Stimulated activated naive CD8-positive, alpha-beta T cell treated with anti-CD3 and anti-CD28 coated beads, Interleukin-15, Interleukin-2, amounts not matched to agents 100 U/mL and 50 U/mL, for 24 hours (primary cell): ENCODE measurements around the gene PSAT1.
A peak's percentile ranks its signal among the peaks of the same experiment; 100 is the strongest.
"Not testable (repeated sequence)": the region's sequence is repeated elsewhere in the genome, so short reads cannot be mapped to it uniquely, and the experiment has no call there.

ENCODE experiments used
- ATAC-seq: fragments of 150-1000 bp; cut with Tn5 transposase; one replicate; pipeline ENCODE4 v1.10.0; 2021
- DNase-seq: peaks from one replicate; pipeline ENCODE4 v3.0.0; 2021

The PSAT1 gene

DNA sequence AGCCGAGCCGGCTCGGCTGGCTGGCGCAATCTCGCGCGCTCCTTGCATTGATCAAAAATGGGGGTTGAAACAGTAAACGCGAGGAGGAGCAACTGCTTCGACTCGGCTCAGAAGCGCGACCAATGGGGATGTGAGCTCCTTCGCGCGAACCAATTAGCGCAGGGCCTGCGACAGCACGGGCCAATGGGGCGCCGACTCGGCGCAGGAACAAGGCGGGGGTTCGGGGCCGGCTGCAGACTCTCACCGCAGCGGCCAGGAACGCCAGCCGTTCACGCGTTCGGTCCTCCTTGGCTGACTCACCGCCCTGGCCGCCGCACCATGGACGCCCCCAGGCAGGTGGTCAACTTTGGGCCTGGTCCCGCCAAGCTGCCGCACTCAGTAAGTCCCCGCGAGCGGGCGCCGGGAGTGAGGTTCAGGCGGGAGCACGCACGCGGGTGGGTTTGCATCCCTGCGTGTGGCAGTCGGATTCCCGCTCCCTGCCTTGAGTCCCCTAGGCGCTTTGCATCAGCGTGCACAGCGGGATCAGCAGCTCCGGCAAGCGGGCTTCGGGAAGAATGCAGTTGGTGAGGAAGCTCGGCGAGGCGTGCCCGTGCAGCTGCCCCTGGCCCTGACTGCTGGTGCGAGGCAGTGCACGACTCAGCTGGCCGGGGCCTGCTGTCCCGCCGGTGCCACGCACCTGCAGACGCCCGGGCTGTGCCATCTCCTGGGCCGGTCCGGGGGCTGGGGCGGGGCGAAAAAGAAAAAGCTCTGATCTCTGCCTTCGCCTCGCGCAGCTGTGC is at the start of gene PSAT1:
Gene PSAT1 (plus strand): TSS at position 233 of the 779 bp plus-strand sequence. CDS start 86 bp downstream, at position 319.
- peak; percentile 97 for ATAC-seq
- DNase-seq: peak; percentile 88

DNA sequence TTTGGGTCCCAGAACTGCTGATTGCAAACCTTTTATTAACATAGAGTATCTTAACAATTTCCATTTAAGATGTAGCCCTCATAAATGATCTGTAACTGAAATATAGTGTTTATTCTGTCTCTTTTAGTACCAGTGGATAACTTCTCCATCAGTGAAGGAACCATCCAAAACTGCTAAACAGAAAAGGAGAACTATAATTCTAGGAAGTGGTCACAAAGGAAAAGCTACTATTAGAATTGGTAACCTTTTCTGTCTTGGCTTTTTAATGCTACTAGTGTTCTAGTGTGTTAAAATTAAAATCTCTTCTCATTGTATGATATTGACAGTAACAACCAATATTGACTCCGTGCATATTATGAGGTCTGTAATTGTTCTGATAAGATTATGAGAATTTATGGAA is 48.3 kb upstream of the PSAT1 start:
- DNase-seq (no peak), ATAC-seq (no peak)

DNA sequence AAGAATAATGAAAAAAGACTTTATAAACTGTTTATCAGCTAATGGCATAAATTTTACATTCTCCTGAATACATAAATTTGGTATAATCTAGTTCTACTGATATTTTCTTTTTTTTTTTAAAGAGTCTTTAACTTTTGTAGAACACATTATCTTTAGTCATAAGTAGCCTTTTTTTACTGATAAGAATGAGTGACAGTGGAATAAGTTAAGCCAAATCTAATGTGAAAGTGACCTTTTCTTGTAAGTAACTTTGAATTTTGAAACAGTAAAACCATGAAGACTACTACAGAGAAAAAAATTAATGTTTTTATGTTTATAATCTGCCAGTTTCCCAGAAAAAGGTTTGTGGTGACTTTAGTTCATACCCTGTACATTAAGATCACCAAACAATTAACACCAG is 47.4 kb upstream of the PSAT1 start:
- ATAC-seq: no peak
- no peak for DNase-seq

DNA sequence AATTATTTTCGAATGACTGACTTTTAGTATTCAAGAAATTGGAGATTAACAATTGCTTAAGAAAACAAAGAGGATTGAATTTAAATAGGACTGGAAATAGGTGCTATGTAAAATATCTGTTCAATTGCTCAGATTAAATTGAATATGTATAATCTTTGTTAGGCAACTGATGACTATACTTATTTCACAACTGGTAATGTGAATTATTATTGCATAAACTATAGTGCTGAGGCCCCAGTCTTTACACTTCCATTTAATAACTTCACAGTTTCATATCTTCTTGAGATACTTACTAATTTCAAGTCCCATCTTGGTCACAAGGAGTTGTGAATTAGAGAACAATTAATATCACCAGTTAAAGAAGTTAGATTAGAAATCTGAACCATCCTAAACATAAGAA is 44.3 kb upstream of the PSAT1 start:
- DNase-seq (no peak), ATAC-seq (no peak)

DNA sequence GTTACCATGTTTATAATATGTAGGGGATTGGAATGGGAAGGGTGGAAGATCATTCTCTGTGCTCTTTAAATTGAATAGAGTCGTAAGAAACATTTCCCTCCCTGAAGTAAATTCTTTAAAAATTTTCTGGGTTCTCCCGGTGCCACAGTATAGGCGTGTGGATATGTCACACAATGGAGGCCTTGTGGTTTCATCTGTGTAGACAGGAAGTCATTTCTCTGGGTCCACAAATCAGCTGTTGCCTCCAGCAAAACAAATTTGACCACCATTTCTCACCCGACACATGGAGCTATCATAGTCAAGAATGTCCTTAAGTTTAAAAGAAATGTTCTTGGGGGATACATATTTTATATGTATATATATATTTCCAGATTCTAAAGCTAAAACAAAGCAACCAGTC is 43.6 kb upstream of the PSAT1 start:
- ATAC-seq: no peak
- DNase-seq: no peak

DNA sequence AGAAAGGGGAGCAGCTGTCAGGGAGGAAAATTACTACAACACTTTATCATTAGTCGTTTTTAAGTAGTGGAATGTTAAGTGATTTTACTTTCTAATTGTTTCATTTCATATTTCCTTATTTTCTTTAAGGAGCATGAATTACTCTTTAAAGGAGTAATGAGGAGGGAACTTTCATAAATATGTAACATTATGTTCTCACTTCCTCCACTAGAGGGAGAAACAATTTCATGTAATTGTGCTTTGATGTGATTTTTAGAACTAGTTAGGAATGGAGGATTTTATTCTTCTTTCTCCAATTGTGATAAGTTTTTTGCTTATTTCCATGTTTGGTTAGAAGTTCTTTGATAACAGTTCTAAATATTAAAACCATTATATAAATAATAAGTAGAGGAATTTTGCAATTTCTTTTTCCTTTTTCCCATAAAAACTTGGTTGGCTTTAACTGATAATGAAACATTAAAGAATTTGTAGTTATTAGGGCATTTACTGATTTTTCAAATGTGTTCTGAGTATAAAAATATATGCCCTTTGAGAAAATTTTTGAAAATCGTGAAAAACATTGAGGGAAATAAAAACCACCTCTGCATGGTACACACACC is 35.4 kb upstream of the PSAT1 start:
- ATAC-seq (no peak), DNase-seq (no peak)

DNA sequence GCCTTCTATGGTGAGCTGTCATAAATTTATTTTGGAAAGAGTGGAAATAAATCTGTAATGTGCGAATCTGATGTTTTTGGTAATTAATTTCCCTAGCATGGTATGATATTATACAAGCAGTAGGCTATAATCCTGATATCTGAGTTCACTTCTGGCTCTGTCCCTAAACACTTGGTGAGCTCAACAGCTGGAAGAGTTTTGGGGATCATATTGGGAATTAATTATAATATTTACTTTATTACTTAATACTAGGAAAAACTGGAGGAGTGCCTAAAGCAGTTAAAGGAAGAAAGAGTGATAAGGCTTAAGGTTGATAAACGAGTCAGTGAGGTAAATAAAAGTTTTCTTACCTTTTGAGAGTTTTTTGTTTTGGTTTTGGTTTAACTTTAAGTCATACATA is 34.3 kb upstream of the PSAT1 start:
- ATAC-seq: no peak
- DNase-seq: no peak

DNA sequence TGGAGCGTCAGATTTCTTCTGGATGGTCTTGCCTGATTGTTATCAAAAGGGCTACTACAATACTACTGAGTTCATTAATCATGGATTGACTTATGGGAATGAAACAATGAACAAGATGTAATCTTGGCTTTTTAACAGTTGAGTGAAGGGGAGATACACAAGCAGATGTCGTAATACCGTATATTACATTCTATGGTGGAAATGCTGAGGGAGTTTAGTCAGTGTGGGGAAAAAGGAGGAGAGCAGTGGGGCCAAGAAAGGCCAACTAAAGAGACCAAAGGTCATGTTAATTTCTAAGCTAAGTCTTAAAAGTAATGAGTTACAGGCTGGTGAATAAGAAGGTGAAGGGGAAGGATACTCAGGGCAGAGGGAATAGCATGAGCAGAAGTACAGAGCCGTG is 29.0 kb upstream of the PSAT1 start:
- no peak for ATAC-seq
- no peak for DNase-seq

DNA sequence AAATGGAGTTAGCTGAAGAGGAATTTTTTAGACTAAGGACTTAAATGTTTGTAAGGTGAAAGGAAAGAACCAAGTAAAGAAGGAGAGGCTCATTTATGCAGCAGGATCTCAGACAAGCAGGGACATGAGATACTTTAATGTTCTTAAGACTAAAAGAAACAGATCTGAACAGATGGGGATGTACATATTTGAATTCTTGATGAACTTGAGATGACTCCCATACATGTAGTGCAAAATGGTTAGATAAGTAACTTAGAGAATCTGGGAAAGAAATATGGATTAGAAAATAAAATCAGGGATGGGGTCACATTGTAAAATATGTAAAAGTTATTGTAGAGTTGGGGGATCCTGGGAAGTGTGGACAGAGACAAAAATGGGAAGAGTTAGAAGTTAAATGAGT is 27.1 kb upstream of the PSAT1 start:
- ATAC-seq (no peak), DNase-seq (no peak)

DNA sequence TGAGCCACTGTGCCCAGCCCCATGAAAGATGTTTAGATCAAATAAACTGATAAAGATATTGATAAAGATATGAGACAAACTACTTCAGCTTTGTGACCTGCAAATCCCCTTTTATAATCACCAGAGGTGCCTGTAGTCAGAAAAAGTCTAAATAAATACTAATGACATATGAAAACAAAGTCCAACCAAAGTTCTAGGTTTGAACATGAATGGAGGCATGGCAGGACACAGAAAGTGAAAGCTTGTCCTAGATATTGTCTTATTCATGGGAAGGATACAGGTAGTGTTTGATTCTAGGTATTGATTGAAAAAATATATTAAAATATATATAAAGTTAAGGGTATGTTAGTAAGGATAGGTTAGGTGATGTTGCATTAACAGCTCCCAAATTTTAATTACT is 24.6 kb upstream of the PSAT1 start:
- ATAC-seq: no peak
- no peak for DNase-seq

DNA sequence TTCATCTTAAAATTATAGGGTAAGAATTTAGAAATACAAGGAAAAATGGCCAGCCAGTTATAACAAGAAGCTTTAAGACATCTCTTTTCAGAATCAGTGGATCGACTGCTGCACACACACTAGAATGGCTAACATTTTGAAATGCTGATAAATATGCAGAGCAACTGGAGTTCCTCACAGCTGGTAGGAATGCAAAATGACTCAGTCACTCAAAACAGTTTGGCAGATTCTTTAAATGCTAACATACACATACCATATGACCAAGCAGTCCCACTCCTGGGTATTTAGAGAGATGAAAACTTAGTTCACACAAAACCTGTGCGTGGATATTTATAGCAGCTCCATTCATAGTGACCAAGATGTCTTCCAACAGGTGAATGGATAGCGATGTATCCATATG is 23.2 kb upstream of the PSAT1 start:
- ATAC-seq: no peak
- DNase-seq: no peak

DNA sequence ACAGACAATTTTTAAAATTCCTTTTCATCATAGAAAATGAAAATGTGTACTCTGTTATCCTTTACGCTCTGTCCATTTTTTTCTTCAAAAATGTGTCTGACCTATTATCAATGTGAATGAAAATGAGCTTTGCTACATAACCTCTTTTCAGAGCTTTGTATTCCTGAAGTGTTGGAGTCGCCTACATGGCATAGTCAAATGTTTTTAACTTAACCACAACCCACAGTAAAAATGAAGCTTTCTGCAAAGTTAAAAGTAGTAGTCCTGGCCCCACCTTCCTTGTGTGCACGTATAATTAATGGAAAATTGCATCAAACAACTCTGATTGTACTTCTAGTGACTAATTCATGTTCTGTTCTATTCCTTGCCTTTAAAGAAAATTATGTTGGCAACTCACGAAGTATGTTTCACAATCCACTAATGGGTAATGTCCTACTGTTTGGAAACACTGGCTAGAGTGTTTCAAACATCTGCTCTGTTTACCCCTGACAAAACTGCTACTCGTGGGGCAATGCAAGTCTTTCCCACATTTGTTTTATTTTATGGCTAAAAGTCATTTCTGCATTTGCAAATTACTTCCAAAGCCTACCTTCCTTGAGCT is 18.6 kb upstream of the PSAT1 start:
- ATAC-seq (peak; percentile 32), DNase-seq (no peak)

DNA sequence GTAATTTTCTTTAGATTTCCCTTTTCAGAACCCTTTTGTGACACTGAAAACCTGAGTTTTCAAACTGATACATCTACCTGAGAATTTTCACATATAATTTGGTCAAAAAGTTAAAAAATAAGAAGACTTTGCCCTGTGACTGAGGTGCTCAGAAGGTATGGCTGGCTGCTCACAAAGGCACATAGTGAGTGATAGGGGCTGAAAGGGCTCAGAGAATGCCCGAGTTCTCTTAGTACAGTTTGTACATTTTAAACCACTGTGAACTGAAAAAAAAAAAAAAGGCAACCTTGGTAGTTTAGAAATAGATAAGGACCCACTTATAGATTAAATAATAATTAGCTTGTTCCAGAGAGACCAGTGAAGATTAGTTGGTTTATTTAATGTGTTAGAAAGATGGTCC is 18.1 kb upstream of the PSAT1 start:
- DNase-seq: no peak
- ATAC-seq: no peak

DNA sequence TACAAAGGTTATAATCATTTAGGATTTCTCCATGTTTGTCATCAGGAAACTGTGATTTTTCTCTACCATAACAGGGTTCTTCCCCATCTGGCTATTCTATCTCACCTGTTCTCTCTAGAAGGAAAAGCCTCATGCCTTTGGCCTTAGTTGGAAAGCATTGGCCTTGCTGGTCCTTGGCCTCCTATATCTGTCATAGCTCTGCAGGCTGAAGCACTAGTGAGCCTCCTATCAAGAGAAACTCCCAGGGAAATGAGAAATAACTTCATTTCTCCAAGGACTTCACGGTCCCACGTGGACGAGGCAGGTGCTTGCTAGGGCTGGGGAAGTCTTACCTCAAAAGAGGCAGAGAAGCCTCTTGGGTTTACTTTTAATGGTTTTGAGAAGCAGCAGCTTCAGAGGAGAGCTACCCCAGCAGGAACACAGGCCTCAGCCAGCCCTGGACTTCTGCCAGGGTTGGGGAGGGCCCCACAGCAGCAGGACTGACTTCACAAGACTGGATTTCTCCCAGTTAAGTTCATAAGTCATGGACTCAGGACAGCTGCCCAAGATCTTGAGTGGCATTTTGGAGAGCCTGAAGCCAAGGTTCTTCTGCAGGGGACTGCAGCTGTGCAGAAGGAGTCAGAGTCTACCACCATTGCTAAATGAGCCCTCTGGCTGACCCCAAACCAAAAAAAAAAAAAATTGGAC is 15.8 kb upstream of the PSAT1 start:
- no peak for ATAC-seq
- DNase-seq: no peak

DNA sequence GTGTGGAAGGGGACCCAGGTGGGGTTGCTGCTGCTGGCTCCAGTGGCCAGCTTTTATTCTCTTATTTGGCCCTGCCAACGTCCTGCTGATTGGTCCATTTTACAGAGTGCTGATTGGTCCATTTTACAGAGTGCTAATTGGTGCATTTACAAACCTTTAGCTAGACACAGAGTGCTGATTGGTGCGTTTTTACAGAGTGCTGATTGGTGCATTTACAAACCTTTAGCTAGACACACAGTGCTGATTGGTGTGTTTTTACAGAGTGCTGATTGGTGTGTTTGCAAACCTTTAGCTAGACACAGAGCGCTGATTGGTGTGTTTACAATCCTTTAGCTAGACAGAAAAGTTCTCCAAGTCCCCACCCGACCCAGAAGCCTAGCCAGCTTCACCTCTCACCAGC is 12.7 kb upstream of the PSAT1 start:
- DNase-seq, ATAC-seq: not testable (repeated sequence)

DNA sequence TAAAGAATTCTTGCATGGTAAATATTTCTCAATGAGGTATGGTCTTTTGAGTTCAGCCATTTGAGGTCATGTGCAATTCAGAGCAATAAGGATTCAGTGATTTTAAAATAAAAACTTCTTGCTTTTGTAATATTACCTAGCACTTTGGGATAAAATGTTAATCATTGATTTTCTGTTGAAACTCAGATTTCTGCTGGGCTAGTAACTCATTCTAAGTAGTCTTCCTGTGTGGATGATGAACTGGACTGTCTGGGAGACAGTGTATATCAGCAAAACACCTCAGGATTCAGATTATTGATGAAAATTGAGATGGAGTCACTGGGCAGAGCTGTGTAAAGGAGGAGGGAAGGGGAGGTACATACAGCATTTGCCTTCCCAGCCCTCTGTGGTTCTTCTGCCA is 10.8 kb upstream of the PSAT1 start:
- DNase-seq (no peak), ATAC-seq (no peak)

DNA sequence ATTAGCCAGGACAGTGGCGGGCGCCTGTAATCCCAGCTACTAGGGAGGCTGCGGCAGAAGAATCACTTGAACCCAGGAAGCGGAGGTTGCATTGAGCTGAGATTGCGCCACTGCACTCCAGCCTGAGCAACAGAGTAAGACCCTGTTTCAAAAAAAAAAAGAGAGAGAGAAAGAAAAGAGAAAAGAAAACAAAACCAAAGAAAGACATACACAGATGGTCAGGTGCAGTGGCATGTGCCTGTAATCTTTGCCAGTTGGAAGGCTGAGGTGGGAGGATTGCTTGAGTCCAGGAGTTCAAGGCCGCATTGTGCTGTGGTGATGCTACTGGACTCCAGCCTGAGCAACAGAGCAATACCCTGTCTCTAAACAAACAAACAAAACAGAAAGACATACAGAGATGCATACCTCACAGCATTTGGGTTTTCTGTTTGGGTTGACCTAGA is 10.0 kb upstream of the PSAT1 start:
- ATAC-seq: no peak
- no peak for DNase-seq

DNA sequence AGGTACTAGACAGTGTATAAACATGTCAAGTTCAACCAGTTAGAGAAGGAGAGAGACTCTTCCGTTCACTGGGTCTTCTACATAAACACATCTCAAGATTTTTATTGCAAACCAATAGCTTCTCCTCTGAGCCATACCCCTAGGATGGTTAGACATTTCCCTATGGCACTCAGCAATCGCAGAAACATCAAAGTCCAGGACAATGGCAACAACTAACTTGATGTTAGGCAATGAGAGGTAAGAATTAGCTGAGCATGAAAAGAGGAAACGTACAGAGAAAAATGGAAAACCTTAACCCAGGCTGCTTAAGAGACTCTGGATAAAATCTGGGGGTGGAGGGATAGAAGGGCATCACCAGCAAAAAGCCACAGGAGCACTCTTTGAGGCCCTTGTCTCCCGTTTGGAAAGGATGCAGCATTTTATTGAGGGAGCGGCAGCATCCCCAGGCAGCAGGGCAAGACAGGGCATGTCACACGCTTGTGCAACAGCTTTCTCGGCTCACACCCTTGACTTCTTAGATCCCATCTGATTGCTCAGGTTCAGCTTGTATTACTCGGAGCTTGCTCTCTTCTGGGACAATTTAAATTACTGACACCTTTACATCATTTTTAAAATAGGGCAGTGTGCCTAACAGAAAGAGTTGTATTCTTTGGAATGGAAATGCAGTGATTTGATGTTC is 8.6 kb upstream of the PSAT1 start:
- DNase-seq (no peak), ATAC-seq (no peak)

DNA sequence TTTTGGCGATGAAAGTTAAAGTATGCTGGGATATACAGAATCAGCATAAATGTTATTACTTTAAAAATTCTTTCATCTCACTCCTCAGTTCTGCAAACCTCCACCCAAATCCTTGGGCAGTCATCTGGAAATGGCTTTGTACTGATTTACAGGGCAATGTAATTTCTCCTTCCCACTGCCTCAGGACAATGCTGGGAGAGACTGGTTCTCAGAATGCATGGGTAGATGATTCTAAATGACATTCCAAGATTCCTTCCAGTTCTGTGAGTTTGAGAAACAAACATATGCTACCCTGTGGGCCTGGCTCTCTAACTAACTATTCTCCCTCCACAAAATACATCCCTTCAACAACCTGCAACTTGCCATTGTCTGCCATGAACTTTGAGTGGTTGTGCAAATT is 7.5 kb upstream of the PSAT1 start:
- ATAC-seq (no peak), DNase-seq (no peak)

DNA sequence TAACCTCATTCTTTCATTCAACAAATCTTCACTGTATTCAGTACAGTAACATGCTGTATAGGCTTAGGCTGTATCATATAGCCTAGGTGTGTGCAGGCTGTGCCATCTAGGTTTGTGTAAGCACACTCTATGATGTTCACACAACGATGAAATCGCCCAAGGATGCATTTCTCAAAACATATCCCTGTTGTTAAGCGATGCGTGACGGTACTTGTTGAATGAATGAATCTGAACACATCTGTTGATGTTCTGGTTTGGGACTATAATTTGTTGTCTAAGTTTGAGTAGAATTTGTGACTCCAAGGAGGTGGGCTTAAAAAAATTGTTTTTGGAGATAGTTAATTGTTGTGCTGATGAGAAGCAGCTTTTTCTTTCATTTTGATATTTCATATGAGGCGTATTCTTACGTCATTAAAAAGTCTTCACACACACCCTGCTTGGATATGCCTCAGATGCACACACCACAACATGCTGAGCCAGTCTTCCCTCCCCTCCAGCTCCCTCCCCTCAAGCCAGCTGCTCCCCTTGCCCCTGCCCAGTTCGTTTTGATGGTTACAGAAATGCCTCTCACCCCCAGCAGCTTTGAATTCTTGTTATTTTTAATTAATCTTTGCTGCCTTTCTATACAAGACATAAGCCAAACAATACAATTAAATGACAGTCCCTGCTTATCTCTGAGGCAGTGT is 5.5 kb upstream of the PSAT1 start:
- DNase-seq: no peak
- ATAC-seq: no peak

DNA sequence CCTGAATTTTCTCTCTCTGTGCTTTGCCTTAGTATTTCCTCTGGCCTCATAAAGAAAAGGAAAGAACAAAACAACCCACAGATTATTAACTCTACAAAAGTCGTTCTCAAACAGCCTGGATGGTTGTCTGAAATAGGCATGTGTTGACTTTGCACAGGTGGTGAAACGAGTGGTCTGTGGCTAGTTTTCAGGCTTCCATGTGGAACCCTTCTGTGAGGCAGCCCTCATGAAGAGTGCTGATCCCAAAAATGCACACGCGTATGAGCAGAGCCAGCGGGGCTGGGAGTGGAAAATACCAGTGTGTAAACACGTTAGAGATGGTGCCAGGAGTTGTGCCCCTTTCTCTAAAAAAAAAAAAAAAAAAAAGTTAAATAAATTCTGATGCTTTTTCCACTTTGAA is 4.9 kb upstream of the PSAT1 start:
- ATAC-seq: no peak

More for the DNA sequence above, 4.9 kb upstream of the PSAT1 start:
- no peak for DNase-seq
